ENCODE measurements around the gene PRAF2. TPM values are rescaled to one million over a fixed set of nuclear protein-coding genes. Genes with fewer than 3 reads are reported as not detected.

The PRAF2 gene
- total and polyA plus RNA-seq, 9 of the 15 experiments (the other 6 are each of a cell fraction or from before 2014, with no cell fraction given), result 0.24 to 5.7 (median 2.0) TPM

DNA sequence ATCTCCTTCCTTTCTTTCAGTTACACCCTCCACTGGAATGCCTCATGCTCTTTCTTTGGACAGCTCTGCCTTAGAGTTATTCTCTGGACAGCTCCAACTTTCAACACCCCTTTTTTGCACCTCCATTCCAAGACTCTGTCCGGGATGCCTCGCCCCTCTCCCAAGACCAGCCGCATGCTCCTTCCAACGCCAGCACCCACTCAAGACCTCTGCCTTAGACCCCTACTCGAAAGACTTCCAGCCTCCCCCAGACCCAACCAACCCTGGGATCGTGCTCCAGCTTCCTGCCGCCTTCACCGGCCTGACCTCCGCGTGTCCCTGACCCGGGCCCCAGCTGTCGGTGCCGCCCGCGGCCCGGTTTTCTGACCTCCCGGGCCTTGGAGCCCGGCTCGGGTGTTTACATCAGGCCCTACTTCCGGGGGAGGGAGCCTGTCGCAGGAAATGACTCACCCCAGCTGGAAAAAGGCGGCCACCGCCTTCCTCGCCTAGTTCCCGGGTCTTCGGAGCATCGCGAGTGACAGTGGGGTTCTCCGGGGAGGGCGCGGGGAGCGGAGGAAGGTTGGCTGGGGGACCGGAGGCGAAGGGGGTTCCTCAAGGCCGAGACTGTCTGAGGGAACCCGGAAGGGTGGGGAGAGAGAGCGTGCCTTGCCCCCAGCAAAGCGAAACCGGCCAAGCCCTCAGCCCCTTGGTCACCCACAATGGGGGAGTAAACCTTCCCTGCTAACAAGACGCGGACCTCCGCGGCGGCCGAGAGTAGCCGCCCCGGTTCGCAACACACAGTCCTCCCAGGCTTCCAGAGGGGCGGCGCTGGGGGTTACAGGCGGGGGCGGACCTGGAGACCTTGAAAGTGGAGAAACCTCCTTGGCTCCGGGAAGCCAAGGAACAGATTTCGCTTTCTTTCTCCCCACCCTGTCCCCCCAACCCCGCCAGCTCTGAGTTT lies 6.0 kb upstream of the PRAF2 start, which contains the start of gene WDR45 (continued):
- TF ChIP-seq, protein P1, sequence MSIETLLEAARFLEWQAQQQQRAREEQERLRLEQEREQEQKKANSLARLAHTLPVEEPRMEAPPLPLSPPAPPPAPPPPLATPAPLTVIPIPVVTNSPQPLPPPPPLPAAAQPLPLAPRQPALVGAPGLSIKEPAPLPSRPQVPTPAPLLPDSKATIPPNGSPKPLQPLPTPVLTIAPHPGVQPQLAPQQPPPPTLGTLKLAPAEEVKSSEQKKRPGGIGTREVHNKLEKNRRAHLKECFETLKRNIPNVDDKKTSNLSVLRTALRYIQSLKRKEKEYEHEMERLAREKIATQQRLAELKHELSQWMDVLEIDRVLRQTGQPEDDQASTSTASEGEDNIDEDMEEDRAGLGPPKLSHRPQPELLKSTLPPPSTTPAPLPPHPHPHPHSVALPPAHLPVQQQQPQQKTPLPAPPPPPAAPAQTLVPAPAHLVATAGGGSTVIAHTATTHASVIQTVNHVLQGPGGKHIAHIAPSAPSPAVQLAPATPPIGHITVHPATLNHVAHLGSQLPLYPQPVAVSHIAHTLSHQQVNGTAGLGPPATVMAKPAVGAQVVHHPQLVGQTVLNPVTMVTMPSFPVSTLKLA (conservative IDR thresholded peaks at IDR 0.05), result peak; percentile 84 to 92
- TF ChIP-seq ILK (tag; IDR thresholded peaks at IDR 0.05; ENCODE audit: borderline replicate concordance, low read depth), result no peak
- TF ChIP-seq, protein P2, sequence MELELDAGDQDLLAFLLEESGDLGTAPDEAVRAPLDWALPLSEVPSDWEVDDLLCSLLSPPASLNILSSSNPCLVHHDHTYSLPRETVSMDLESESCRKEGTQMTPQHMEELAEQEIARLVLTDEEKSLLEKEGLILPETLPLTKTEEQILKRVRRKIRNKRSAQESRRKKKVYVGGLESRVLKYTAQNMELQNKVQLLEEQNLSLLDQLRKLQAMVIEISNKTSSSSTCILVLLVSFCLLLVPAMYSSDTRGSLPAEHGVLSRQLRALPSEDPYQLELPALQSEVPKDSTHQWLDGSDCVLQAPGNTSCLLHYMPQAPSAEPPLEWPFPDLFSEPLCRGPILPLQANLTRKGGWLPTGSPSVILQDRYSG (tag; conservative IDR thresholded peaks at IDR 0.05; ENCODE audit: low read depth), result no peak; the same call in 1 of the 2 replicates
- TF ChIP-seq FOXP1 (CRISPR knock-in tag; IDR thresholded peaks at IDR 0.05), result no peak
- no peak for TF ChIP-seq TFAM (CRISPR knock-in tag; conservative IDR thresholded peaks at IDR 0.05)
- no peak for TF ChIP-seq GATA2 (CRISPR knock-in tag; IDR thresholded peaks at IDR 0.05)
- TF ChIP-seq TBP (optimal IDR thresholded peaks at IDR 0.05; ENCODE audit: low read depth, low read length), result peak; percentile 53
- TF ChIP-seq, protein P3, sequence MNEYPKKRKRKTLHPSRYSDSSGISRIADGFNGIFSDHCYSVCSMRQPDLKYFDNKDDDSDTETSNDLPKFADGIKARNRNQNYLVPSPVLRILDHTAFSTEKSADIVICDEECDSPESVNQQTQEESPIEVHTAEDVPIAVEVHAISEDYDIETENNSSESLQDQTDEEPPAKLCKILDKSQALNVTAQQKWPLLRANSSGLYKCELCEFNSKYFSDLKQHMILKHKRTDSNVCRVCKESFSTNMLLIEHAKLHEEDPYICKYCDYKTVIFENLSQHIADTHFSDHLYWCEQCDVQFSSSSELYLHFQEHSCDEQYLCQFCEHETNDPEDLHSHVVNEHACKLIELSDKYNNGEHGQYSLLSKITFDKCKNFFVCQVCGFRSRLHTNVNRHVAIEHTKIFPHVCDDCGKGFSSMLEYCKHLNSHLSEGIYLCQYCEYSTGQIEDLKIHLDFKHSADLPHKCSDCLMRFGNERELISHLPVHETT (CRISPR knock-in tag; conservative IDR thresholded peaks at IDR 0.05 in 1 of 2, IDR thresholded peaks at IDR 0.05 in 1 of 2), result no peak
- peak; percentile 98 for TF ChIP-seq FOSL1 (tag; conservative IDR thresholded peaks at IDR 0.05)
- TF ChIP-seq TRIM28 (IDR thresholded peaks at IDR 0.05), result no peak
- no peak for TF ChIP-seq KDM1A (IDR thresholded peaks at IDR 0.05)
- TF ChIP-seq ZBTB1 (CRISPR knock-in tag; IDR thresholded peaks at IDR 0.05; ENCODE audit: borderline replicate concordance, low read depth), result no peak
- TF ChIP-seq, protein P4, sequence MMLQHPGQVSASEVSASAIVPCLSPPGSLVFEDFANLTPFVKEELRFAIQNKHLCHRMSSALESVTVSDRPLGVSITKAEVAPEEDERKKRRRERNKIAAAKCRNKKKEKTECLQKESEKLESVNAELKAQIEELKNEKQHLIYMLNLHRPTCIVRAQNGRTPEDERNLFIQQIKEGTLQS (IDR thresholded peaks at IDR 0.05), result peak; percentile 98
- TF ChIP-seq, protein P4 (CRISPR knock-in tag; conservative IDR thresholded peaks at IDR 0.05), result peak; percentile 98
- TF ChIP-seq, protein P5, sequence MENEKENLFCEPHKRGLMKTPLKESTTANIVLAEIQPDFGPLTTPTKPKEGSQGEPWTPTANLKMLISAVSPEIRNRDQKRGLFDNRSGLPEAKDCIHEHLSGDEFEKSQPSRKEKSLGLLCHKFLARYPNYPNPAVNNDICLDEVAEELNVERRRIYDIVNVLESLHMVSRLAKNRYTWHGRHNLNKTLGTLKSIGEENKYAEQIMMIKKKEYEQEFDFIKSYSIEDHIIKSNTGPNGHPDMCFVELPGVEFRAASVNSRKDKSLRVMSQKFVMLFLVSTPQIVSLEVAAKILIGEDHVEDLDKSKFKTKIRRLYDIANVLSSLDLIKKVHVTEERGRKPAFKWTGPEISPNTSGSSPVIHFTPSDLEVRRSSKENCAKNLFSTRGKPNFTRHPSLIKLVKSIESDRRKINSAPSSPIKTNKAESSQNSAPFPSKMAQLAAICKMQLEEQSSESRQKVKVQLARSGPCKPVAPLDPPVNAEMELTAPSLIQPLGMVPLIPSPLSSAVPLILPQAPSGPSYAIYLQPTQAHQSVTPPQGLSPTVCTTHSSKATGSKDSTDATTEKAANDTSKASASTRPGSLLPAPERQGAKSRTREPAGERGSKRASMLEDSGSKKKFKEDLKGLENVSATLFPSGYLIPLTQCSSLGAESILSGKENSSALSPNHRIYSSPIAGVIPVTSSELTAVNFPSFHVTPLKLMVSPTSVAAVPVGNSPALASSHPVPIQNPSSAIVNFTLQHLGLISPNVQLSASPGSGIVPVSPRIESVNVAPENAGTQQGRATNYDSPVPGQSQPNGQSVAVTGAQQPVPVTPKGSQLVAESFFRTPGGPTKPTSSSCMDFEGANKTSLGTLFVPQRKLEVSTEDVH (IDR thresholded peaks at IDR 0.05; ENCODE audit: low read depth, partially characterized antibody), result peak; percentile 78
- no peak for TF ChIP-seq HLTF (IDR thresholded peaks at IDR 0.05)
- TF ChIP-seq, protein P6, sequence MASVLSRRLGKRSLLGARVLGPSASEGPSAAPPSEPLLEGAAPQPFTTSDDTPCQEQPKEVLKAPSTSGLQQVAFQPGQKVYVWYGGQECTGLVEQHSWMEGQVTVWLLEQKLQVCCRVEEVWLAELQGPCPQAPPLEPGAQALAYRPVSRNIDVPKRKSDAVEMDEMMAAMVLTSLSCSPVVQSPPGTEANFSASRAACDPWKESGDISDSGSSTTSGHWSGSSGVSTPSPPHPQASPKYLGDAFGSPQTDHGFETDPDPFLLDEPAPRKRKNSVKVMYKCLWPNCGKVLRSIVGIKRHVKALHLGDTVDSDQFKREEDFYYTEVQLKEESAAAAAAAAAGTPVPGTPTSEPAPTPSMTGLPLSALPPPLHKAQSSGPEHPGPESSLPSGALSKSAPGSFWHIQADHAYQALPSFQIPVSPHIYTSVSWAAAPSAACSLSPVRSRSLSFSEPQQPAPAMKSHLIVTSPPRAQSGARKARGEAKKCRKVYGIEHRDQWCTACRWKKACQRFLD (CRISPR knock-in tag; IDR thresholded peaks at IDR 0.05), result no peak
